ENCODE measurements around the gene SMARCAD1. TPM values are rescaled to one million over a fixed set of nuclear protein-coding genes. Genes with fewer than 3 reads are reported as not detected.
"Not testable (repeated sequence)": the region's sequence is repeated elsewhere in the genome, so short reads cannot be mapped to it uniquely, and the experiment has no call there.

Gene SMARCAD1
- polyA plus RNA-seq, 1 of the 3 experiments (the other 2 are of a cell fraction) = 10.7 TPM

- TF ChIP-seq USF2 (IDR thresholded peaks at IDR 0.05; ENCODE audit: borderline replicate concordance, low read depth, low read length) (no peak), FOSL2 (IDR thresholded peaks at IDR 0.05; ENCODE audit: borderline replicate concordance, low read depth) (no peak), NFIC (IDR thresholded peaks at IDR 0.05; ENCODE audit: borderline replicate concordance) (no peak), PBX3 (IDR thresholded peaks at IDR 0.05) (no peak), TAF1 (IDR thresholded peaks at IDR 0.05; ENCODE audit: borderline replicate concordance, low read depth, low read length) (no peak), FOXM1 (IDR thresholded peaks at IDR 0.05; ENCODE audit: low read depth) (no peak), RXRA (IDR thresholded peaks at IDR 0.05; ENCODE audit: borderline replicate concordance, low read depth) (no peak), EZH2phosphoT487 (IDR thresholded peaks at IDR 0.05; ENCODE audit: borderline replicate concordance, low read depth) (no peak)
Measured at GRCh38 chr4:94336303-94336702, 128.6 kb downstream of the SMARCAD1 start (continued).

GRCh38 chr4:94336791-94337190, 129.1 kb downstream of the SMARCAD1 start:
- H3K79me2 ChIP-seq (ENCODE audit: insufficient read depth); H3K4me1 ChIP-seq (ENCODE audit: control insufficient read depth in 1 of 2, insufficient read depth in 2 of 2, low read depth in 1 of 2, low read length in 1 of 2); H3K9me3 ChIP-seq; H3K27me3 ChIP-seq (ENCODE audit: insufficient read depth); DNase-seq; H3K9ac ChIP-seq; H3K4me3 ChIP-seq (ENCODE audit: low read depth in 2 of 2, low read length in 1 of 2); POLR2A ChIA-PET; H3K9me2 ChIP-seq; H4K20me1 ChIP-seq (ENCODE audit: insufficient read depth); H3K27ac ChIP-seq (ENCODE audit: low read depth in 2 of 2, low read length in 1 of 2); H3K4me2 ChIP-seq; H3K36me3 ChIP-seq (replicated peaks in 1 of 2; ENCODE audit: control insufficient read depth in 1 of 2, insufficient read depth in 2 of 2, low read length in 1 of 2); H3F3A ChIP-seq (replicated peaks; ENCODE audit: insufficient read depth); H2AFZ ChIP-seq (ENCODE audit: low read depth): not testable (repeated sequence)
- WGBS (ENCODE audit: low lambda C conversion rate) = 68% methylated on average over 5 of the region's 5 CpGs
- CTCF ChIA-PET = interaction anchor here (1.2 kb wide), 1 partner anchor 58 kb away, joined by 3 read pairs; no protein-coding TSS in a partner anchor

GRCh38 chr4:94338681-94339351, 131.2 kb downstream of the SMARCAD1 start:
- POLR2A ChIA-PET = no interaction called here
- H2AFZ ChIP-seq (ENCODE audit: low read depth) = peak overlapping the region; percentile 48
- TF ChIP-seq RFX5 (IDR thresholded peaks at IDR 0.05; ENCODE audit: low read length) (no peak), TCF12 (IDR thresholded peaks at IDR 0.05) (no peak), RAD21 (IDR thresholded peaks at IDR 0.05; ENCODE audit: low read length) (no peak), NFIC (IDR thresholded peaks at IDR 0.05; ENCODE audit: borderline replicate concordance) (no peak), NRF1 (IDR thresholded peaks at IDR 0.05; ENCODE audit: low read depth, low read length) (no peak), GATA2 (CRISPR knock-in tag; IDR thresholded peaks at IDR 0.05) (no peak), RCOR1 (IDR thresholded peaks at IDR 0.05; ENCODE audit: low read length) (no peak)
- TF ChIP-seq, protein P1, sequence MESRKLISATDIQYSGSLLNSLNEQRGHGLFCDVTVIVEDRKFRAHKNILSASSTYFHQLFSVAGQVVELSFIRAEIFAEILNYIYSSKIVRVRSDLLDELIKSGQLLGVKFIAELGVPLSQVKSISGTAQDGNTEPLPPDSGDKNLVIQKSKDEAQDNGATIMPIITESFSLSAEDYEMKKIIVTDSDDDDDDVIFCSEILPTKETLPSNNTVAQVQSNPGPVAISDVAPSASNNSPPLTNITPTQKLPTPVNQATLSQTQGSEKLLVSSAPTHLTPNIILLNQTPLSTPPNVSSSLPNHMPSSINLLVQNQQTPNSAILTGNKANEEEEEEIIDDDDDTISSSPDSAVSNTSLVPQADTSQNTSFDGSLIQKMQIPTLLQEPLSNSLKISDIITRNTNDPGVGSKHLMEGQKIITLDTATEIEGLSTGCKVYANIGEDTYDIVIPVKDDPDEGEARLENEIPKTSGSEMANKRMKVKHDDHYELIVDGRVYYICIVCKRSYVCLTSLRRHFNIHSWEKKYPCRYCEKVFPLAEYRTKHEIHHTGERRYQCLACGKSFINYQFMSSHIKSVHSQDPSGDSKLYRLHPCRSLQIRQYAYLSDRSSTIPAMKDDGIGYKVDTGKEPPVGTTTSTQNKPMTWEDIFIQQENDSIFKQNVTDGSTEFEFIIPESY (IDR thresholded peaks at IDR 0.05; ENCODE audit: borderline replicate concordance, low read depth) = no peak
- TF ChIP-seq, protein P2, sequence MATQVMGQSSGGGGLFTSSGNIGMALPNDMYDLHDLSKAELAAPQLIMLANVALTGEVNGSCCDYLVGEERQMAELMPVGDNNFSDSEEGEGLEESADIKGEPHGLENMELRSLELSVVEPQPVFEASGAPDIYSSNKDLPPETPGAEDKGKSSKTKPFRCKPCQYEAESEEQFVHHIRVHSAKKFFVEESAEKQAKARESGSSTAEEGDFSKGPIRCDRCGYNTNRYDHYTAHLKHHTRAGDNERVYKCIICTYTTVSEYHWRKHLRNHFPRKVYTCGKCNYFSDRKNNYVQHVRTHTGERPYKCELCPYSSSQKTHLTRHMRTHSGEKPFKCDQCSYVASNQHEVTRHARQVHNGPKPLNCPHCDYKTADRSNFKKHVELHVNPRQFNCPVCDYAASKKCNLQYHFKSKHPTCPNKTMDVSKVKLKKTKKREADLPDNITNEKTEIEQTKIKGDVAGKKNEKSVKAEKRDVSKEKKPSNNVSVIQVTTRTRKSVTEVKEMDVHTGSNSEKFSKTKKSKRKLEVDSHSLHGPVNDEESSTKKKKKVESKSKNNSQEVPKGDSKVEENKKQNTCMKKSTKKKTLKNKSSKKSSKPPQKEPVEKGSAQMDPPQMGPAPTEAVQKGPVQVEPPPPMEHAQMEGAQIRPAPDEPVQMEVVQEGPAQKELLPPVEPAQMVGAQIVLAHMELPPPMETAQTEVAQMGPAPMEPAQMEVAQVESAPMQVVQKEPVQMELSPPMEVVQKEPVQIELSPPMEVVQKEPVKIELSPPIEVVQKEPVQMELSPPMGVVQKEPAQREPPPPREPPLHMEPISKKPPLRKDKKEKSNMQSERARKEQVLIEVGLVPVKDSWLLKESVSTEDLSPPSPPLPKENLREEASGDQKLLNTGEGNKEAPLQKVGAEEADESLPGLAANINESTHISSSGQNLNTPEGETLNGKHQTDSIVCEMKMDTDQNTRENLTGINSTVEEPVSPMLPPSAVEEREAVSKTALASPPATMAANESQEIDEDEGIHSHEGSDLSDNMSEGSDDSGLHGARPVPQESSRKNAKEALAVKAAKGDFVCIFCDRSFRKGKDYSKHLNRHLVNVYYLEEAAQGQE (IDR thresholded peaks at IDR 0.05; ENCODE audit: low read depth, low read length) = no peak

More at GRCh38 chr4:94338681-94339351, 131.2 kb downstream of the SMARCAD1 start:
- no peaks in the 10 kb centered on the region for H4K20me1 ChIP-seq (ENCODE audit: insufficient read depth)
- H3K79me2 ChIP-seq (ENCODE audit: insufficient read depth) = no peaks in the 10 kb centered on the region
- H3K27me3 ChIP-seq (ENCODE audit: insufficient read depth) = no peaks in the 10 kb centered on the region
- no peak overlapping the region for H3K27ac ChIP-seq (ENCODE audit: low read depth in 2 of 2, low read length in 1 of 2)
- no peak overlapping the region for H3K4me3 ChIP-seq (ENCODE audit: low read depth in 2 of 2, low read length in 1 of 2)
- H3K4me2 ChIP-seq = no peak overlapping the region
- no peaks in the 10 kb centered on the region for H3K9me3 ChIP-seq
- H3F3A ChIP-seq (replicated peaks; ENCODE audit: insufficient read depth) = no peaks in the 10 kb centered on the region
- H3K36me3 ChIP-seq (replicated peaks in 1 of 2; ENCODE audit: control insufficient read depth in 1 of 2, insufficient read depth in 2 of 2, low read length in 1 of 2) = no peaks in the 10 kb centered on the region
- WGBS (ENCODE audit: low lambda C conversion rate) = 68% methylated on average over 4 of the region's 4 CpGs
- DNase-seq = no peak
- CTCF ChIA-PET = interaction anchor here (1.0 to 1.4 kb wide), 5 partner anchors 10 to 68 kb away, joined by 3 to 4 read pairs (median 3); no protein-coding TSS in a partner anchor
- no peaks in the 10 kb centered on the region; a peak in 1 of 4 replicates for H3K4me1 ChIP-seq (ENCODE audit: control insufficient read depth in 1 of 2, insufficient read depth in 2 of 2, low read depth in 1 of 2, low read length in 1 of 2)
- no peaks in the 10 kb centered on the region for H3K9me2 ChIP-seq
- H3K9ac ChIP-seq = no peak overlapping the region
